BJ (cell line): ENCODE results near the gene NFASC. TPM values are rescaled to one million over a fixed set of nuclear protein-coding genes. Genes with fewer than 3 reads are reported as not detected.

ENCODE experiments used
- CTCF ChIA-PET: fragments of 350-600 bp; formaldehyde crosslinking; extraction: SDS; loops from one replicate; lab custom pipeline; 2021; ENCODE audit warnings: antibody characterized with exemption, inconsistent platforms; lab: Yijun Ruan, JAX
- POLR2A ChIA-PET: fragments of 300-600 bp; sonication (Branson Sonifier 250); formaldehyde crosslinking; extraction: SDS; loops from one replicate; lab custom pipeline; 2021; ENCODE audit warnings: antibody characterized with exemption; lab: Charles Lee
- DNase-seq: peaks from one replicate; pipeline ENCODE4 v3.0.0-alpha.2; 2011; ENCODE audit warnings: low read depth
- H3K27me3 ChIP-seq: 2 replicates; pipeline ENCODE4 v1.6.0; 2011; ENCODE audit warnings: low read length; ENCODE audit not compliant: control insufficient read depth, insufficient read depth
- H3K36me3 ChIP-seq: 2 replicates; pipeline ENCODE4 v1.5.1; 2011; ENCODE audit warnings: low read length; ENCODE audit not compliant: control insufficient read depth, insufficient read depth
- H3K4me3 ChIP-seq: 2 replicates; pipeline ENCODE4 v1.5.1; 2011; ENCODE audit warnings: low read depth, mild to moderate bottlenecking, control low read depth, low read length
- polyA plus RNA-seq: library from polyadenylated mRNA; depleted of rRNA; stranded (reverse); fragments of >200 nt; gene quantifications from 2 replicates; pipeline ENCODE4 v1.2.3, GENCODE V29; 2011
- TF ChIP-seq, protein P1 (sequence below): IDR thresholded peaks from 2 replicates; pipeline ENCODE4 v1.5.1; 2011; ENCODE audit warnings: low read depth, mild to moderate bottlenecking, control low read depth, inconsistent platforms, low read length, moderate library complexity; ENCODE audit not compliant: insufficient read depth

Gene NFASC
- polyA plus RNA-seq, 1 experiment: 10.9 TPM

GRCh38 chr1:204978782-204979181 lies 108.1 kb downstream of the NFASC start:
- ChIA-PET CTCF (interaction anchor here (0.6 to 1.8 kb wide), 5 partner anchors 9 to 277 kb away, joined by 3 to 9 read pairs (median 3); no protein-coding TSS in a partner anchor), POLR2A (no interaction called here)
- TF ChIP-seq, protein P1, sequence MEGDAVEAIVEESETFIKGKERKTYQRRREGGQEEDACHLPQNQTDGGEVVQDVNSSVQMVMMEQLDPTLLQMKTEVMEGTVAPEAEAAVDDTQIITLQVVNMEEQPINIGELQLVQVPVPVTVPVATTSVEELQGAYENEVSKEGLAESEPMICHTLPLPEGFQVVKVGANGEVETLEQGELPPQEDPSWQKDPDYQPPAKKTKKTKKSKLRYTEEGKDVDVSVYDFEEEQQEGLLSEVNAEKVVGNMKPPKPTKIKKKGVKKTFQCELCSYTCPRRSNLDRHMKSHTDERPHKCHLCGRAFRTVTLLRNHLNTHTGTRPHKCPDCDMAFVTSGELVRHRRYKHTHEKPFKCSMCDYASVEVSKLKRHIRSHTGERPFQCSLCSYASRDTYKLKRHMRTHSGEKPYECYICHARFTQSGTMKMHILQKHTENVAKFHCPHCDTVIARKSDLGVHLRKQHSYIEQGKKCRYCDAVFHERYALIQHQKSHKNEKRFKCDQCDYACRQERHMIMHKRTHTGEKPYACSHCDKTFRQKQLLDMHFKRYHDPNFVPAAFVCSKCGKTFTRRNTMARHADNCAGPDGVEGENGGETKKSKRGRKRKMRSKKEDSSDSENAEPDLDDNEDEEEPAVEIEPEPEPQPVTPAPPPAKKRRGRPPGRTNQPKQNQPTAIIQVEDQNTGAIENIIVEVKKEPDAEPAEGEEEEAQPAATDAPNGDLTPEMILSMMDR: no peak
- H3K36me3 ChIP-seq: peaks cover 6% of the 10 kb centered on the region
- DNase-seq: no peak
- no peak overlapping the region for H3K4me3 ChIP-seq
- no peaks in the 10 kb centered on the region for H3K27me3 ChIP-seq

- Histone ChIP-seq H3K36me3 (peaks cover 6% of the 10 kb centered on the region), H3K4me3 (no peak overlapping the region), H3K27me3 (no peaks in the 10 kb centered on the region)
- TF ChIP-seq, protein P1: no peak
- no peak for DNase-seq
- ChIA-PET POLR2A (no interaction called here), CTCF (interaction anchor here (0.6 to 2.4 kb wide), 6 partner anchors 9 to 276 kb away, joined by 3 to 13 read pairs (median 4); no protein-coding TSS in a partner anchor)
Measured at GRCh38 chr1:204979306-204979705, 108.6 kb downstream of the NFASC start.

DNA sequence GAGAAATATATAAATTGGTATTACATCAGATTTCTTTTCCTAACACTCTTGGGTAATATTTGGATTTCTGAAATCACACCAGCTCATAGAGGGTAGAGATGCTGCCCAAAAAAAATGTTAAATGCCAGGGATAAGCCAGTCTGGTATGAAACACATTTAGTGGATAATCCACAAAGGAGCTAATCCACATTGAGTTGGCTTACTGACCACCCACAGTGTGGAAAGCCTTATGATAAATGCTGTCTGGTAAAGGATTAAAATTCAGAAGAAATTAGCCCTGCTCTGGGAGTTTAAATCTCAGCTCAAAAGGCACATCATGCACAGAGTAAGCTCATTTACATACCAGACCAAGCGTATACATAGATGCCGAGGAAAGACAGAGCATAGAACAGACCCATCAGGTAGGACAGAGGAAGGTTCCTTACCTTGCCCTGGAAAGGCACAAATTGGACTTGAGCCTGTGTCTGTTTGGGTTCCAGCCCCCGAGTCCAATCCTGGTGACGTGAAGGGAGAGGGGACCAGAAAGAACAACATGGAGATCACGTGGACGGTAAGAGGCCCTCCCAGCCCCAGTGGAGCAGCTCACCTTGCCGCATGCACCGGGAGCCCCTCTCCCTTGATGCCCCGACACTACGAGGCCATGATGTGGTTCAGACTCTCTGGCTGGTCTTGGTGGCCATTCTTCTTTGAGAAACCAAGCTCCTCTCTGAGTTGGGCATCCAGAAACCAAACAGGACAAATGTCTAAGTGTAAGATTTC lies 109.4 kb downstream of the NFASC start:
- Histone ChIP-seq H3K4me3 (no peak overlapping the region), H3K36me3 (peaks cover 4% of the 10 kb centered on the region), H3K27me3 (no peaks in the 10 kb centered on the region)
- no peak for DNase-seq
- TF ChIP-seq, protein P1: no peak
- CTCF ChIA-PET: interaction anchor here (1.1 to 2.4 kb wide), 4 partner anchors 9 to 276 kb away, joined by 3 to 13 read pairs (median 8); no protein-coding TSS in a partner anchor
- POLR2A ChIA-PET: no interaction called here

GRCh38 chr1:204980840-204981405 lies 110.3 kb downstream of the NFASC start:
- TF ChIP-seq, protein P1: no peak
- Histone ChIP-seq H3K36me3 (peaks cover 3% of the 10 kb centered on the region), H3K4me3 (no peak overlapping the region), H3K27me3 (no peaks in the 10 kb centered on the region)
- ChIA-PET CTCF (interaction anchor here (0.7 to 2.4 kb wide), 3 partner anchors 8 to 275 kb away, joined by 3 to 13 read pairs (median 7); no protein-coding TSS in a partner anchor), POLR2A (no interaction called here)
- no peak for DNase-seq

DNA sequence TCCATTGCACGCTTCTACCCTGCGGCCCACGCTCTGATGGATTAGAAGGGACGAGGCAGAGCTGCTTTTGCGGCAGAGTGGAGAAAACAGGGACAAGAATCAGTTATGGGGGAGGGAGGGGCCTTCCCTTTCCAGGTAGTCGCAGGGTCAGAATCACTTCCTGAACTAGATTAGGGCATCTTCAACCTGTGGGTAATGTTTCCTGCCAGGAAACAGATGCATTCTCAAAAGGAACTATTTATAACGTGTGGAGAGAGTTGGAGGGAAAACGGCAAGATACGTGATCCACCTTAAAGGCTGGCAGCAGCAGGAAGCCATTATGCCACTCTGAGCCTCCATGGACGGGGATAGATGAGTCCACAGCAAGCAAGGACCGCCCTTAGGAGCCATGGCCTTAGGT lies 112.5 kb downstream of the NFASC start:
- POLR2A ChIA-PET: no interaction called here
- peaks cover 5% of the 10 kb centered on the region for H3K36me3 ChIP-seq
- CTCF ChIA-PET: interaction anchor here (0.7 kb wide), 1 partner anchor 8 kb away, joined by 3 read pairs; no protein-coding TSS in a partner anchor
- TF ChIP-seq, protein P1: no peak
- H3K27me3 ChIP-seq: no peaks in the 10 kb centered on the region
- H3K4me3 ChIP-seq: no peak overlapping the region
- DNase-seq: no peak
